GM12873 (cell line): ENCODE results near the gene LHX6.

Experiments
- TF ChIP-seq, protein P1 (sequence below): IDR thresholded peaks from 2 replicates; pipeline ENCODE4 v1.5.1; 2012; ENCODE audit warnings: low read depth, mild to moderate bottlenecking, moderate library complexity, low read length, control low read depth; ENCODE audit not compliant: insufficient read depth; ENCODE audit errors: missing control alignments

The LHX6 gene

DNA sequence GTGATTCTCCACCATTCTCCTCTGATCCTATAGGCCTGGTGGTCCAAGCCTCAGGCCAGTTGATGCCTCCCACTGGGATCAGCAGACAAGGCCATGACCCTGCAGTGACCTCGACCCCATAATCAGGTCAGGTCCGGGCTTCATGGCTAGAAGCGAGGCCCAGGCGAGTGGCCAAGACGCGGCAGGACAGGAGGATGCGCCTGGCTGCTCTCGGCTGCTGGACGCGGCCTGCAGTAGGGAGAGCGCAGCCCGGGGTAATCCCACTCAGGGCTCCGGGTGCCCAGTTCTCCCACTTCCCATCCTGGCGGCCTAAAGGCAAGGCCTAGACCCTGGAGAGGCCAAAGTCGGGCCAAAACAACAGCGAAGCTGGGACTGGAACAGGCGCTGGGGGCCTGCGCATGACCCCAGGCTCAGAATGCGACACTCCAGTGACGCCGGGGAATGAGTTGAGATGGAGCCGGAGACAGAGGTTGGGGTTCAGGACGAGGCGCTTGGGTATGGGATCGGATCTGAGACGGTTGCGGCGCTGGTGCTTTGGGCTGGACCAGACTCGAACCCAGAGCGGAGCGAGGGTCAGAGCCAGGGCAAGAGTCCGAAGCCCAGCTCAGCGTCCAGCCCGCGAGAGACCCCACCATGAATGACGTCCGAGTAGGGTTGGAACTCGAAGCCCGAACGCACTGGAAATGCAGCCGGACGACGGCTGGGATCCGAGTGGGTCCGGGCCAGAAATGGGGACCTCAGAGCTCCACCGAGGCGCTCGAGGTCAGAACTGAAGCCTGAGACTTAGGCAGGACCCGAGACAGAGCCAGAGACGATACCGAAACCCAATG lies 3.2 kb downstream of the LHX6 start:
- TF ChIP-seq, protein P1, sequence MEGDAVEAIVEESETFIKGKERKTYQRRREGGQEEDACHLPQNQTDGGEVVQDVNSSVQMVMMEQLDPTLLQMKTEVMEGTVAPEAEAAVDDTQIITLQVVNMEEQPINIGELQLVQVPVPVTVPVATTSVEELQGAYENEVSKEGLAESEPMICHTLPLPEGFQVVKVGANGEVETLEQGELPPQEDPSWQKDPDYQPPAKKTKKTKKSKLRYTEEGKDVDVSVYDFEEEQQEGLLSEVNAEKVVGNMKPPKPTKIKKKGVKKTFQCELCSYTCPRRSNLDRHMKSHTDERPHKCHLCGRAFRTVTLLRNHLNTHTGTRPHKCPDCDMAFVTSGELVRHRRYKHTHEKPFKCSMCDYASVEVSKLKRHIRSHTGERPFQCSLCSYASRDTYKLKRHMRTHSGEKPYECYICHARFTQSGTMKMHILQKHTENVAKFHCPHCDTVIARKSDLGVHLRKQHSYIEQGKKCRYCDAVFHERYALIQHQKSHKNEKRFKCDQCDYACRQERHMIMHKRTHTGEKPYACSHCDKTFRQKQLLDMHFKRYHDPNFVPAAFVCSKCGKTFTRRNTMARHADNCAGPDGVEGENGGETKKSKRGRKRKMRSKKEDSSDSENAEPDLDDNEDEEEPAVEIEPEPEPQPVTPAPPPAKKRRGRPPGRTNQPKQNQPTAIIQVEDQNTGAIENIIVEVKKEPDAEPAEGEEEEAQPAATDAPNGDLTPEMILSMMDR, result no peak

DNA sequence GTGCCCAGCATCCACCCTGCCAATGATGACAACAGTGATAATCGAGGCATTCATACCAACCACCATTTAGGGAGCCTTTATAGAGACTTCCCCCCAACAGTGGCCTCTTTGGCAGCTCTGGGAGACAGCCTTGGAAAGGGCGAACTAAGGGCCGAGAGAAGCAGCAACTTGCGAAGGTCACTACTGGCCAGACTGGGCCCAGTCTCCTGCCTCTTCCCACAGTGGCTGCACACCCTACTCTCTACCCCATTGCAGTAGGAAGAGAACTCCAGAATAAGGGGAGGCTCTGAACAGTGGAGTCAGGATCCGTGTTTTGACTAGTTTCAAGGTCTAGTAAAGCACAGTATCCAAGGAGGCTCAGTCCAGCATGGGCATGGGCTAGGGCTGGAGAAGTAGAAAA lies 5.3 kb downstream of the LHX6 start:
- TF ChIP-seq, protein P1, result no peak

- TF ChIP-seq, protein P1, result no peak
Observed at GRCh38 chr9:122222791-122223190, 6.0 kb downstream of the LHX6 start.

DNA sequence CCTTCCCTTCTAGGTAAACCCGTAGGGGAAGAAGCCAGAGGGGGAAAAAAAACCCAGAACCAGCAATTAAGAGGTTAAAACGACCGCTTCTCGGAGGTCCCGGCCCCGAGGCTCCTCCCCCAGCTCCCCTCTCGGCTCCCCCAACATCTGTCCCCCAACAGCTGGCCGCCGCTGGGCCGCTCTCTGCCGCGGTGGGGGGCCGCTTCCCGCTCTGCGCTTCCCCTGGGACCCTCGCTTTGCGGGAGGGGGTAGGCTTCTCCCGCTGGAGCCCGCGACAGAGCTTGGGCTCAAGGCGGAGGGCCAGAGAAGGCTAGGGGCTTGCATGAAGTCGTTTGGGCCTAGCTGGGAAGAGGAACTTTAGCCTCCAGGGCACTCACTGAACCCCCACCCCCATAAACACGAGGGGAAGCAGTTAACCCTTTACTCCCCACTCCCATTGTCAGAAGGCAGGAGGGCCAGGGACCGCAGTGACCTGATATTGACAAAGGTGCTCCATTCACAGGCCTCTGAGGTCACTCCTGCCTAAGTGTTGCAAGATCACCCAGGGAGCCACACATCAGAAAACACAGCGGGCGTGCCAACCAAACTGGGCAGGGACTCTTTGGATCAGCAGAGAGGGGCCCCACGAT lies 7.5 kb downstream of the LHX6 start:
- TF ChIP-seq, protein P1, result no peak

GRCh38 chr9:122220673-122221182 lies 8.0 kb downstream of the LHX6 start:
- TF ChIP-seq, protein P1, result no peak

GRCh38 chr9:122219856-122220672 lies 8.7 kb downstream of the LHX6 start:
- TF ChIP-seq, protein P1, result no peak
